Keratinocyte (primary cell): ENCODE results near the gene RTKN2.

Source experiments
- CTCF ChIP-seq, 3 experiments: IDR thresholded peaks in 1 of 3; conservative IDR thresholded peaks in 1 of 3; optimal IDR thresholded peaks in 1 of 3; 2 replicates in 2 of 3; 3 replicates in 1 of 3; pipeline versions ENCODE3 to v1.5.1; 2011; ENCODE audit warnings: low read length in 3 of 3, mild to moderate bottlenecking in 3 of 3, moderate library complexity in 2 of 3, control low read depth in 1 of 3, inconsistent platforms in 1 of 3; ENCODE audit not compliant: insufficient read depth in 2 of 3; ENCODE audit errors: extremely low read depth in 1 of 3
- EZH2 ChIP-seq: IDR thresholded peaks from one replicate; pipeline ENCODE4 v1.6.1; 2012; ENCODE audit warnings: inconsistent platforms, mild to moderate bottlenecking, low read length, moderate library complexity

- TF ChIP-seq CTCF (optimal IDR thresholded peaks at IDR 0.05 in 1 of 3, IDR thresholded peaks at IDR 0.05 in 1 of 3, conservative IDR thresholded peaks at IDR 0.05 in 1 of 3; ENCODE audit: extremely low read depth in 1 of 3, insufficient read depth in 2 of 3, low read length in 3 of 3), result no peak
- TF ChIP-seq EZH2, result no peak
Measured at GRCh38 chr10:62155054-62155680, 113.5 kb downstream of the RTKN2 start.
